Sigmoid colon (tissue), 4 donors: ENCODE data around the gene PSMF1.

ENCODE experiments used
- EP300 ChIP-seq, 4 donors: sonication (generic); formaldehyde crosslinking; IDR thresholded peaks; one replicate each; pipeline ENCODE4 v1.6.1; 2017; ENCODE audit warnings: antibody characterized with exemption in 4 of 4
- POLR2AphosphoS5 ChIP-seq, 4 donors: sonication (generic); formaldehyde crosslinking; IDR thresholded peaks; one replicate each; pipeline ENCODE4 v1.6.1; 2017; ENCODE audit warnings: antibody characterized with exemption in 4 of 4
- TF ChIP-seq, protein P1 (sequence below), 4 experiments: fragments of 450-650 bp in 3 of 4; fragments of 200-600 bp in 1 of 4; IDR thresholded peaks; one replicate each; pipeline ENCODE4 v1.5.1; 2016 to 2019; ENCODE audit warnings: antibody characterized with exemption in 4 of 4, mild to moderate bottlenecking in 3 of 4, moderate library complexity in 2 of 4

- no peak for TF ChIP-seq EP300 (IDR thresholded peaks at IDR 0.05)
- TF ChIP-seq POLR2AphosphoS5 (IDR thresholded peaks at IDR 0.05): no peak
- TF ChIP-seq, protein P1, sequence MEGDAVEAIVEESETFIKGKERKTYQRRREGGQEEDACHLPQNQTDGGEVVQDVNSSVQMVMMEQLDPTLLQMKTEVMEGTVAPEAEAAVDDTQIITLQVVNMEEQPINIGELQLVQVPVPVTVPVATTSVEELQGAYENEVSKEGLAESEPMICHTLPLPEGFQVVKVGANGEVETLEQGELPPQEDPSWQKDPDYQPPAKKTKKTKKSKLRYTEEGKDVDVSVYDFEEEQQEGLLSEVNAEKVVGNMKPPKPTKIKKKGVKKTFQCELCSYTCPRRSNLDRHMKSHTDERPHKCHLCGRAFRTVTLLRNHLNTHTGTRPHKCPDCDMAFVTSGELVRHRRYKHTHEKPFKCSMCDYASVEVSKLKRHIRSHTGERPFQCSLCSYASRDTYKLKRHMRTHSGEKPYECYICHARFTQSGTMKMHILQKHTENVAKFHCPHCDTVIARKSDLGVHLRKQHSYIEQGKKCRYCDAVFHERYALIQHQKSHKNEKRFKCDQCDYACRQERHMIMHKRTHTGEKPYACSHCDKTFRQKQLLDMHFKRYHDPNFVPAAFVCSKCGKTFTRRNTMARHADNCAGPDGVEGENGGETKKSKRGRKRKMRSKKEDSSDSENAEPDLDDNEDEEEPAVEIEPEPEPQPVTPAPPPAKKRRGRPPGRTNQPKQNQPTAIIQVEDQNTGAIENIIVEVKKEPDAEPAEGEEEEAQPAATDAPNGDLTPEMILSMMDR (IDR thresholded peaks at IDR 0.05): no peak
Measured at GRCh38 chr20:1094751-1095150, 23.7 kb upstream of the PSMF1 start.
